HT1080 (cell line): ENCODE measurements around the gene LGALS3. TPM values are rescaled to one million over a fixed set of nuclear protein-coding genes. Genes with fewer than 3 reads are reported as not detected.
A peak's percentile ranks its signal among the peaks of the same experiment; 100 is the strongest.

ENCODE experiments used
- DNase-seq: peaks from one replicate; pipeline ENCODE4 v3.0.0-alpha.2; 2015; ENCODE audit warnings: low read depth
- total RNA-seq: library from RNA; depleted of rRNA; stranded (reverse); fragments of >200 nt; shearing (Covaris generic); gene quantifications from 2 replicates; pipeline ENCODE4 v1.2.3, GENCODE V29; 2014

The LGALS3 gene
- total RNA-seq, 1 experiment from 2014 or later, result 69.3 TPM

DNA sequence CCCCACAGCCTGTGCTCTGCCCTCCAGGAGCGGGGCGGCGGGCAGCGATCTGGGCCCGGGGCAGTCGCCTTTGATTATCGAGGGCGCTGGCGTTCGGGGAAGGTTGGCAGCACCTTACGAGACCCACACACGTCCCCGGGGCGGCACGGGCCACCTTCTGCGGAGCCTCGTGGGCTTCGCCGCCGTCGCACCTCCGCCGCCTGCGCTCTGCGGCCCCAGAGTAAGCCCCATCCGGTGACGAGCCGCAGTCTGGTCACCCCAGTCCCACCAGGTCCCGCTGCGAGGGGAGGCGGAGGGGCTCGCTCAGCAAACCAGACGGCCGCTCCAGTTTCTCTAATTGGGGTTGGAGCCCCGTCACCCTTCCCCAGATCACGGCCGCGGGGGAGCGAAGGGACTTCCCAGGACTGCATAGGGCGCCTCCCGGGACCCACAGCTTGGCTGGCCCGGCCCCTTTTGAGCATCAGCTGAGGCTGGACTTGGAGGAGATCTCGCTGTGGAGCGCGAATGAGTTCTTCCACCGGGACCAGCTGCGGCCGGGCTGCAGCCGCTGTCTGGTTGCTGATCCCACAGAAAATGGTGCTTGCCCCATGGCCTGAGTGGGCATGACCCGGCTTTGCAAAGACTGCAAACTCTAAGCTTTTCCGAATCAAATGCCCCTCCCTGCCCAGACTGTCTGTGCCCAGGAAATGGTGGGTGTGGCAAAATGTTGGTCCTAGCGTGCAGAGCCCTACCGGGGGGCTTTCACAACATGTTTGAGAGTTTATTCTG, 560 bp downstream of the LGALS3 start:
- peak; percentile 68 for DNase-seq

DNA sequence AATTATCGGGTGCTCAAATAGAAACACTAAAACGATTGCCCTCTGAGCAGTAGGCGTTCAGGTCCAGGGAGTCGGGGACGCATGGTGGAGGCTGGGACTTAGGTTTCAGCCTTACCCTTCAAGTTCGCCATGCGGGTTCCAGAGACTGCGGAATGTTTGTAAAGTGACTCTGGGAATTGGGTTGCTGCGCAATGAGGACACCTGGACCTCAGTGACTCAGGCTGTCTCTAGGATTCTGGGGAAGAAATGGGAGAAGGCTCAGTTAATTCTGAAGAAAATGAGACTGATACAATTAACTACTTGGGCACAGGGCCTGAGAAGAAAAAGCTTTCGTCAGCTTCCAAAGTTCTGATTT, 1.1 kb downstream of the LGALS3 start:
- peak; percentile 49 for DNase-seq

GRCh38 chr14:55131370-55132137, 2.5 kb downstream of the LGALS3 start:
- DNase-seq, result no peak

DNA sequence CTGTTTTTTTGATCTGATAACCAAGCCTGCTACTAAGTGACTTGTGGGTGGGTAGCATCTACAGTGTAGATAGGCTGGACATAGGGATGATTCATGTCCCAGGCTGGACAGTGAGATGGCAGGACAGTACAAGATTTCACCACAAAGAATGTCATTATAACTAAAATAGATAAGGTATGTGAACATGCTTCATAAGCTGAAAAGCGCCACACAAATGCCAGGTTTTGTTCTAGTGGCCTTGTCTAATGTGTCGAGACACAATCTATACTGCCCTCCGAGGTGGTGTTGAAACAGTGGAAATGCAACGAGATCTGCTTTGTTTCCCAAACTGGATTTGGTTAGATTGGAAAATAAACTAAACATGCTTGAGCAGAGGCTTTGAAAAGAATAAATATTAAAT, 4.4 kb downstream of the LGALS3 start:
- DNase-seq, result no peak

DNA sequence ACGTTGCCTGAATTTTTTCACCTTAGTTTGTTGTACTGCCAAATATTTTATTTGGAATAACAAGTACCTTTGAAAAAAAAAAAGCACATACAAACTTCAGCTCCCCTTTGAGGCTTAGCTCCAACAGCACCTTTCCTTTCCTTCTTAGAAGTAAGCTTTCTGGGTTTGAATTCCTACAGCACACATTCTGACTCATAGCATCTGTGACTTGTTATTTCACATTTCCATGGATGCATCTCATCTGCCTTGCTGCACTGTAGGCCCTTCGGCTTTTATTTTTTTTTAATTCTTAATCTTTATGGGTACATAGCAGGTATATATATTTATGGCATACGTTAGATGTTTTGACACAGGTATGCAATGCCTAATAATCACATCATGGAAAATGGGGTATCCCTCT, 7.2 kb downstream of the LGALS3 start:
- DNase-seq, result peak; percentile 21

- no peak for DNase-seq
Measured at GRCh38 chr14:55136885-55137786, 8.1 kb downstream of the LGALS3 start.

DNA sequence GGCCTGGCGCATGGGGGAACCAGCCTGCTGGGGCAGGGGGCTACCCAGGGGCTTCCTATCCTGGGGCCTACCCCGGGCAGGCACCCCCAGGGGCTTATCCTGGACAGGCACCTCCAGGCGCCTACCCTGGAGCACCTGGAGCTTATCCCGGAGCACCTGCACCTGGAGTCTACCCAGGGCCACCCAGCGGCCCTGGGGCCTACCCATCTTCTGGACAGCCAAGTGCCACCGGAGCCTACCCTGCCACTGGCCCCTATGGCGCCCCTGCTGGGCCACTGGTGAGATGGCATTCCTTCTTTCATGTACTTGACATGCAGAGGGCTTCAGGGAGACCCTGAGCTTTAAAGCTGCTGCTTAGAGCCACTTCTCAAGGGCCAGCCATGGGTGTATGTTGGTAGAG, 9.0 kb downstream of the LGALS3 start:
- no peak for DNase-seq

GRCh38 chr14:55139141-55139540, 10.1 kb downstream of the LGALS3 start:
- no peak for DNase-seq

DNA sequence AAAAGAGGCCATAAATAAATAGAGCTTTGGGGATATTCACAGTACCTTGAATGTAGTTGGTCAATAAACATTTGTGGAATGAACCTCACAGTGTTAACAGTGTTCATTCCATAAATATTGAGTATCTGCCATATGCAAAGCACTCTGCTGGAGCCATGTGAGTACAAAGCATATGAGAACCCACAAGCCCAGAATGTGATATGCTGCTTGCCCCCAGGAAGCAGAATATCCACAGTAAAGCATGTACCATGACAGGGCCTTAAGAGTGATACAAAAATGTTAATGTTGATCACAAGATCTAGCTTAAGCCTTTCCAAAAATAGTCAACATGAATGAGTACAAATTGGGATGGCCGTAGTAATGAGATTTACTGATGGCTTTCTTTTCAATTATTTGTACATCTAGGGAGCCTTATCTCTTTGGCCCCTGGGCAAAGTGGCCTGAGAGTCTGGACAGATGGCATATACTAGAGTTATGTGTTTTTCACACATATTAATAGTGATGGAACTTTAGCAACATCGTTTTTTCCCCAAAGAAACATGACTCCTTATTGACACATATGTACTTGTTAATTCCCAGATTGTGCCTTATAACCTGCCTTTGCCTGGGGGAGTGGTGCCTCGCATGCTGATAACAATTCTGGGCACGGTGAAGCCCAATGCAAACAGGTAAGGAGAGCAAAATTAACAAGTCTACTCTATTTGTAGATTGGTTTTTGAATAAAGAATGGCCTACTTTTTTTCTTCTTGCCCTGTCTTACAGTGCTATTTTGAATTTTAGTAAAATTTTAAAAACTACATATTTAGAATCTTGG, 10.9 kb downstream of the LGALS3 start:
- no peak for DNase-seq

- DNase-seq, result no peak
Measured at GRCh38 chr14:55141825-55142224, 12.8 kb downstream of the LGALS3 start.

GRCh38 chr14:55142466-55142865, 13.4 kb downstream of the LGALS3 start:
- no peak for DNase-seq

GRCh38 chr14:55146425-55146824, 17.4 kb downstream of the LGALS3 start:
- DNase-seq, result no peak

GRCh38 chr14:55151601-55152000, 22.5 kb downstream of the LGALS3 start:
- no peak for DNase-seq

DNA sequence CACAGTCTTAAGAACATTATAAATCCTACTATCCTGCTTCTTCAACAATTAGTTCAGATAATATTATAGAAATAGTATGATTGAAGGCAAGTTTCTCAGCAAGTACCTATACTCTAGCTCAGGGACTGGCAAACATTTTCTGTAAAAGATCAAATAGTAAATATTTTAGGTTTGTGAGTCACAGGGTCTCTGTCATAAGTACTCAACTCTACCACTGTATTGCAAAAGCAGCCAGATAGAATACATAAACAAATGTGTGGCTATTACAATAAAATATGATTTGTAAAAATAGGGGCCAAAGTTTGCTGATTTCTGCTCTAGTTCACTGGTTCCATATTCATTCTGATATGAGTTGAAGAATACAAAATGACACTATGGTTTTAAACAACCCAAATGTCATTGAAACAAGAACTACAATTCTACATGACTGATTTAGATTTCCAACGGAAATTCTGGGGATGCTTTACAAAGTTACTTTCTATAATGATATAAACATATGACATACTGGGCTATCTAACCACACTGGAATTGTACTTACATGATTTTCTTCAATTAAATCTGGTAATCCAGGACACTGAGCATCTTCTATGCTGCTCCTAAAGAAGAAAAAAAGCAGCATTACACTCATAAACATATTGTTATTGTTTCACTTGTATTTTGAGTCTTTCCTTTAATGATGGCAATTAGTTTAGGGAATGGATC, 23.2 kb downstream of the LGALS3 start:
- no peak for DNase-seq

DNA sequence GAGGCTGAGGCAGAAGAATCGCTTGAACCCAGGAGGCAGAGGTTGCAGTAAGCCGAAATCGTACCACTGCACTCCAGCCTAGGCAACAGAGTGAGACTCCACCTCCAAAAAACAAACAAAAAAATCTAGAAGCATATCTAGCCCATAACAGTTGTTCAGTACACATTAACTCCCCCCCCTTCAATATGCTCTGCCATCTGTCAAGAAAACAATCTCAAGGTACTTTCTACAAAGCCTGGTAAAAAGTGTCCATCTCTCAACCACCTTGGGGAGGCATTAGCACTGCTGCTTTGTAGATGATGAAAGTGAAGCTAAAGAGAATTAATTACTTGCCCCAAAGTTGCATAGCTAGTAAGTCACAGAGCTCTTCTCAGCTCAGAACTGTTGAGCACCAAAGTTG, 24.9 kb downstream of the LGALS3 start:
- DNase-seq, result no peak

- DNase-seq, result no peak
Measured at GRCh38 chr14:55157080-55157479, 28.0 kb downstream of the LGALS3 start.

GRCh38 chr14:55158412-55158811, 29.4 kb downstream of the LGALS3 start:
- no peak for DNase-seq

- DNase-seq, result no peak
Measured at GRCh38 chr14:55160989-55161388, 31.9 kb downstream of the LGALS3 start.

DNA sequence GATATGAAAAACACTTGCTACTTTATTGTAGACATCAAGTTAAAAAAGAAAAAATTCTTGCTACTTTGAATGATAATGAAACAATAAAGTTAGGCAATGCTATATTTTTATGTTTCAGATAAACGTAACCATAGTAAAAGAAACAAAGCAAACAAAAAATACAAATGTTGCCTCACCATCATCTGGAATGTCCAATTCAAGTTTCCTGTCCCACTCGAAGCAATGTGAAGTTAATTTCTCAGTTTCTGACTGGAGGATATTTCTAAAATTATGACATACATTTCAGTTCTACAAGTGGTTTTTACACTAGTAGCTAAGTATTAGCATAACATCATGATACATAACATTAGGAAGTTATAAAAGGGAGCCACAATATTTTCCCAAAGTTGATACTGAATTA, 41.5 kb downstream of the LGALS3 start:
- DNase-seq, result no peak

GRCh38 chr14:55180006-55180405, 51.0 kb downstream of the LGALS3 start:
- no peak for DNase-seq
